GM19395 (cell line): ENCODE results near the gene OLFML2B.
A peak's percentile ranks its signal among the peaks of the same experiment; 100 is the strongest.

Source experiments
- ATAC-seq: cut with Tn5 transposase; IDR thresholded peaks from one replicate; pipeline ENCODE4 v1.9.1; 2021; ENCODE audit warnings: mild to moderate bottlenecking, moderate library complexity; ENCODE audit not compliant: unreplicated experiment

Gene OLFML2B

GRCh38 chr1:161948435-161948834, 75.2 kb downstream of the OLFML2B start:
- no peak for ATAC-seq

DNA sequence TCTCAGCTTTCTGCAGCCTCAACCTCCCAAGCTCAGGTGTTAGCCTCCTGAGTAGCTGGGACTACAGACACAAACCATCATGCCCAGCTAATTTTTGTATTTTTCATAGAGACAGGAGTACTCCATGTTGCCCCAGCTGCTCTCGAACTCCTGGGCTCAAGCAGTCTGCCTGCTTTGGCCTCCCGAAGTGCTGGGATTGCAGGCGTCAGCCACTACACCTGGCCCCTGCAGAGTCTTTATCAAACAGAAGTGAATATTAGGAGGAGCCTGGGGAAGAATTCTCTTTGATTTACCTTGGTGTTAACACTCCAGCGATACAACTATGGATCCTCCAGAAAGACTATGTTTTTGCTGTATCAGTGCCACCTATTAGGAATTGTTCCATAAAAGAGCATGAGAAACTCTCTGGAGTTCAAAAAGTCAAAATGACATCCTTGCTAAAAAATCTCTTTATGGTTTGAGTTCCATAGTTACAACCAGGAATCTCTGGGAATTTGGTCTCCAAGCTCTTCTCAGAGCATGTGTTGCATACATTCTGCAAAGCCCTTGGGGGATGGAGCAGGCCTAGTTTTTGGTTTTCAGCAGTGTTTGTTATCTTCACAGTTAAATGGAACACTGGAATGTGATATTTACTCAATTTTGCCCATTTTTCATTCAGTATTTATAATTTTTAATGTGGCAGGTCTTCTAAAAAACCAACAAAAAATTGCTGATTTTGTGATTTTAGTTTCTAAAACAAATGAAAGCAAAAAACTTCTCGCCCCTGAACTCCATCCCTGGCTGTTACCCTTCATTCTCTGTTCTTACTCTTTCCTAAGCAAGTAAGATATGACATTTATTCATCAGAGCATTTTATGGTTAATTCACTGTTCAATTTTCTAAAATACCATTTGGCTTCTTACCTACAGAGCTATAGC, 77.3 kb downstream of the OLFML2B start:
- ATAC-seq = no peak

- no peak for ATAC-seq
Measured at GRCh38 chr1:161945306-161946060, 78.2 kb downstream of the OLFML2B start.

- ATAC-seq = no peak
Measured at GRCh38 chr1:161944381-161944780, 79.3 kb downstream of the OLFML2B start.

GRCh38 chr1:161943737-161944136, 79.9 kb downstream of the OLFML2B start:
- no peak for ATAC-seq

GRCh38 chr1:161941726-161942436, 81.8 kb downstream of the OLFML2B start:
- no peak for ATAC-seq

DNA sequence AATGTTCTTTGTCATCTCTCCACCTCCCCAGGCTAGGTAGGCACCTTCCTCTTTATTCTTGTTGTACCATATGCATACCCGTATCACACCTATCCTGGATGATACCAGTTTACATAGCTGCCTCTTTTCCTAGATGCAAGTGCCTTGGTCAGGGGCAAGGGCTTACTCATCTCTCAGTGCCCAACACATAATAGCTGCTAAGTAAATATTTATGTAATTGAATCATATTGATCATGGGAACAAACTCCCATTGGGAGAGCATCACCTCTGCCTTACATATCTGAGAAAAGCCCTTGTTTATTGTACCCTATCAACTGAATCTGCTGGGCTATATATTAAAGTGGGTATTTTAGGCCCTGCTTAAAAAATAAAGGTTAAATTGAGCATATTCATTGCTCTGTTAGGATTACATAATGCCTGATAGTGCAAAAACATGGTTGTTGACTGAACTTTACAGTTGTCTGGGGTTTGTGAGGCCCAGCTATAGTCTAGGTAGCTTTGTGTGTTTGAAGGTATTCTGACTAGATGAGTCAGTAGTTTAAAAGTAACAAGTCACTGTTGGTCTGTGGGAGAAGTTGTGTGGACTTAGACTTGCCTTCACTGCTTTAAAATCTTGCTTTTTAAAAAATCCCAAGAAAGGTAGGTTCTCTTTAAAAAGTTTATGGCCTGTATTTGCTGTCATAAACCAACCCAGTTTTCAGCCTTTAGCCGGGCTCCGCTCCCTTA, 82.6 kb downstream of the OLFML2B start:
- no peak for ATAC-seq

- ATAC-seq = no peak
Measured at GRCh38 chr1:161936786-161937185, 86.9 kb downstream of the OLFML2B start.

GRCh38 chr1:161935264-161935663, 88.4 kb downstream of the OLFML2B start:
- no peak for ATAC-seq

DNA sequence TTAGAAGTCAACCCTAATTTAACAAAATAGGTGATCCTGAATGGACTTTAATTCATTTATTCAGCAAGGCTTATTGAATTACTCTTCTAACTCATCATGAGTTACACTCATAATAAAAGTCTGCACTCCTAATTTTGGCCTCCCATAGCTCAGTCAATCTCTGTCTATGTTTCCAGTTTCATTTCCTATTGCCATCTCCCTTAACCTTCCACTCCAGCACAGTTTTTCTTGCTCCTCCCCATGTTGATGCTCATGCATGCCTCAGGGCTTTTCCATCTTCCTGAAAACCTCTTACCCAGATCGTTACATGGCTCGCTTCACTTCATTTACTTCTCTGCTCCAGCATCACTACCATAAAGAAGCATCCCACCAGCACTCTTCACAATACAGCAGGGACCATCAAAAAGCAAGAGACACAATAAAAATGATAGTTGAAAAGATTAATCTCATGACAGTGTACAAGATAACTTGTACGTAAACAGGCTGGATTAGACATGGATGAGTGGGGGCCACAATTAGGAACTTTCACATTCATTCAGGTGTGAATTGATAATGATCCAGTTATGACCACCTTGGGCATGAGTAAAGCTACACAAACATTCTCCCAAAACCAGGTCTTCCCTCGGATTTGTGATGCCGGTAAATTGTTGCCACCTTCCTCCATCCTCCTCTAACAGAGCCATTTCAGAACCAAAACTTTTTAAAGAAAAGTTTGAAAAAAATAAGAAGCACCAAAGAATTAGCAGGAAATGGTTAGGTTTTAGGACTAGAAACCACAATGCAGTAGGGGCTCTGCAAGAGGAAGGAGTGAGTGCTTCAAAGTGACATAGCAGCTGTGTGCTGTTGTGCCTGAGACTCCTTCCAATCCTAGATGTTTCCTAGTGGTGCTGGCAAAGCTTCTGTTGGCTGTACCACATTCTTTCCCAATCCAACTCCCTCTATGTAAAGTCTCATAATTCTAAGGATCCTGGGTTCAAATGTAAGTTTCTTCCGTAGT, 89.8 kb downstream of the OLFML2B start:
- peak; percentile 90 for ATAC-seq
